GM12865 (cell line): ENCODE results near the gene SIK2.
"Not testable (repeated sequence)": the region's sequence is repeated elsewhere in the genome, so short reads cannot be mapped to it uniquely, and the experiment has no call there.

Experiments
- DNase-seq: peaks from one replicate; pipeline ENCODE4 v3.0.0; 2010; ENCODE audit warnings: low read depth
- H3K4me3 ChIP-seq: 2 replicates; pipeline ENCODE4 v1.5.1; 2011; ENCODE audit warnings: mild to moderate bottlenecking, low read depth, low read length, control low read depth
- TF ChIP-seq, protein P1 (sequence below): IDR thresholded peaks from 2 replicates; pipeline ENCODE4 v1.5.1; 2011; ENCODE audit warnings: low read length, control low read depth, low read depth, inconsistent platforms; ENCODE audit not compliant: insufficient read depth; ENCODE audit errors: missing control alignments

The SIK2 gene

DNA sequence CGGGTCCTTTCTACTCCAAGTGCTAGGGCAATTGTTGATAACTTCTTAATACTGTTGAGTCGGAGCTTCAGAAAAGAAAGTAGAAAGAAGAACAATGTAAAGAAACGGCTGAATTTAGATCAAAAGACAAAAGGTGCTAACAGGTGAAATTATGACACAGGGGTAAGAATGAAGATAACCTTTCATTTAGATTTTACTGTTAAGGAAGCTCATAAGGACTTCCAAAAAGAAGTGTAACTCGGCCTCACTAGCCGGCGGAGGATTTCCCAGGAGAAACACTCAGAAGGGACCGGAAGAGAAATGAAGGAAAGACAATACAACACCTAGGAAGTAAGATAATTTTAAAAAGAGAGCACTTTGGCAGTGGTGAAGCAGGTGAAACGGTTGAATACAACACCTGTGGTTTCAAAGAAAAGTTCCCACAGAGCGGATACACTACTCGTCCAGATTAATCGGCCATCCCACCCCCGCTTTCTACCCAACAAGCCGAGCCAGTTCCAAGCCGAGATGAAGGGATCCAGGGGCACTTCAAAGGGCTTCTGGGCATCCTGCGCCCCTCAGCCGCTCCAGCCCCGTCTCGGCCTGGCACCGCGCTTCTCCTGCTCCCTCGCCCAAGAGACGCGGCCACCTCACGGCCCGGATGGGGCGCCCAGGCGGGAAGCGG, 163.2 kb downstream of the SIK2 start:
- TF ChIP-seq, protein P1, sequence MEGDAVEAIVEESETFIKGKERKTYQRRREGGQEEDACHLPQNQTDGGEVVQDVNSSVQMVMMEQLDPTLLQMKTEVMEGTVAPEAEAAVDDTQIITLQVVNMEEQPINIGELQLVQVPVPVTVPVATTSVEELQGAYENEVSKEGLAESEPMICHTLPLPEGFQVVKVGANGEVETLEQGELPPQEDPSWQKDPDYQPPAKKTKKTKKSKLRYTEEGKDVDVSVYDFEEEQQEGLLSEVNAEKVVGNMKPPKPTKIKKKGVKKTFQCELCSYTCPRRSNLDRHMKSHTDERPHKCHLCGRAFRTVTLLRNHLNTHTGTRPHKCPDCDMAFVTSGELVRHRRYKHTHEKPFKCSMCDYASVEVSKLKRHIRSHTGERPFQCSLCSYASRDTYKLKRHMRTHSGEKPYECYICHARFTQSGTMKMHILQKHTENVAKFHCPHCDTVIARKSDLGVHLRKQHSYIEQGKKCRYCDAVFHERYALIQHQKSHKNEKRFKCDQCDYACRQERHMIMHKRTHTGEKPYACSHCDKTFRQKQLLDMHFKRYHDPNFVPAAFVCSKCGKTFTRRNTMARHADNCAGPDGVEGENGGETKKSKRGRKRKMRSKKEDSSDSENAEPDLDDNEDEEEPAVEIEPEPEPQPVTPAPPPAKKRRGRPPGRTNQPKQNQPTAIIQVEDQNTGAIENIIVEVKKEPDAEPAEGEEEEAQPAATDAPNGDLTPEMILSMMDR = no peak
- DNase-seq = no peak
- H3K4me3 ChIP-seq = peak overlapping the region; percentile 87

DNA sequence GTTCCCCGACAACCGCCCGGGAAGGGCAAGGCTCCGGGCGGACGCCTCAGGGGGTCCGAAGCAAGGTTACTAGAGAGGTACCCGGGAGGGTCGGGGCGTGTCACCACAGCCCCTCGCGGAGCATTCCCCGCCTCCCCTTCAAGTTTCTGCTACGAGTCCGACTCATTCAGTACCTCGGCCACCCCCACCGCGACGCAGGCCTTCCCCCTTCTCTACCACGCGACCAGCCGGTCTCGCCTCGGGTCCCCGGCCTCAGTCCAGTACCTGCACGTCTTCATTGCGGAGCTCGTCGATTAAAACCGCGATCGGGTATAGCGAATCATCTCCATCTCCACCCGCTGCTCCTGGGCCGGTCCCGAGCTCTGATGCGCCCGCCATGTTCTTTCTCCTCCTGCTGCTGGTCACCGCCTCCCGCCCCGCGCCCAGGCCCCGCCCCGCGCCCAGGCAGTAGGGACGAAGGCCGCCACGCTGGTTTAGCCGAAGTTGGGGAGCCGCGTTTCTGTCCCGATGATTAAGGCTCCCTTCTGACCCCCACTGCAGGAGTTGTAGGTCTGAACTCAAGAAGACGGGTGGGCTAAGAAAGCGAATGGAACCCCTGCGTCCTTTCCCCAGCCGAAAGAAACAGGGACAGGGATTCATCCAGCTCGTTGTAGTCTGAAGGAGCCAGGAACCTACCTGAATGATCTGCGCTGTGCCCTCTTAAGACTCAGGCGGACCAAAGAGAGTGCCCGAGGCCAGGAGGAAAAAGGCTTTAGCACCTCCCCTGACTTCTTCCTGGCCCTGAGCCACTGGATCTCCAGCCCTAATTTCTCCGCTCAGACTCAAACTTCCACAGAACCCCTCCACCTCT, 164.0 kb downstream of the SIK2 start, which contains the start of gene PPP2R1B:
Gene PPP2R1B (minus strand): TSS at position 406 of the 850 bp plus-strand sequence. CDS start 28 bp downstream, at position 378.
- peak; percentile 77 for DNase-seq
- H3K4me3 ChIP-seq = peak within 1 kb of the TSS; percentile 87
- TF ChIP-seq, protein P1 = no peak

DNA sequence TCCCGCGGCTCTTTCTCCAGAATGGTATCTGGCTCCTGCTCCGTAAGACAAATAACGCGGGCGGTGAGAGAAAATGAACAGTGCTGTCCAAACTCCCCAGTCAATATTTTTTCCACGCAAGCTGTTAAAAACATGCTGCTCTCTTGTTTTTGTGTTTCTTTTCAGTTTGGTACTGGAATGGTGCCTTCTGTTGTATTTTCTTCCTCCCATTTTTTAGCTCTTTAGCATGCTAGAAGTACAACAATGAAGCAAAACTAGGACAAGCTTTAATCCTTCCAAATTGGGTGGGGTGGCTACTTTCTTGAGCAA, 164.5 kb downstream of the SIK2 start:
- peak overlapping the region; percentile 87 for H3K4me3 ChIP-seq
- no peak for DNase-seq
- TF ChIP-seq, protein P1 = no peak

DNA sequence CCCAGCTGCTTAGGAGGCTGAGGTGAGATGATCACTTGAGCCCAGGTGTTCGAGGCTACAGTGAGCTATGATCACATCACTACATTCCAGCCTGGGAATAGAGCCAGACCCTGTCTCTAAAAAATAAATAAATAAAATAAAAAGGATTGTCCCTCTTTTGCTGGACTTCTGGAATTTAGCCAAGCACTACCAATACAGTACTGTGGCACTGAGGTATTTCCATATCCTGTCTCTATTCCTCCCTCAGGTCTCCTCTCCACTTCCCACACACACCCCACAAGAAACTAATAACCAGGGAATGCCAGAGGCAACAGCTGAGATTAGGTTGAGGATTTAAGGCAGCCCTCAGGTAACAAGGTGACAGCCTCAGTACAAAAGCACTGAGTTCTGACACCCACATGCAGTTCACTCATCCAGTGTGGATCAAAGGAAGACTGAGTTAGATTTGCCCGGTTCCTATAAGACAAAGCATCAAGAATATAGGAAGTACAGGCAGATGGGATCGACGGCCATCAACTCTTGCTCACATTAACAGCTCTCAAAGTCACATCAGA, 168.4 kb downstream of the SIK2 start:
- H3K4me3 ChIP-seq = no peak overlapping the region
- no peak for DNase-seq

DNA sequence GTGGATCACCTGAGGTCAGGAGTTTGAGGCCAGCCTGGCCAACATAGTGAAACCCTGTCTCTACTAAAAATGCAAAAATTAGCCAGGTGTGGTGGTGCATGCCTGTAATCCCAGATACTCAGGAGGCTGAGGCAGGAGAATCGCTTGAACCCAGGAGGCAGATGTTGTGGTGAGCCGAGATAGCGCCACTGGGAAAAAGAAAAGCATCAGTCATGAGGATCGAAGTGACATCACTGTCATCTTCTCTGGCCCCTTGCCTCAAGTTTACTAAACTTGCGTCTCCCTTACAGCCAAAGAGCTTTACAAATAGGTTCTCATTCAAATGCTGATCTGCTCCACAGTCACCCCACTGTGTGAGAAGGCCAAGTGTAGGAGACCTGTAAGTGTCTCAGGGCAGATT, 169.0 kb downstream of the SIK2 start:
- H3K4me3 ChIP-seq, DNase-seq: not testable (repeated sequence)

More for the DNA sequence above, 168.4 kb downstream of the SIK2 start:
- TF ChIP-seq, protein P1 = no peak

DNA sequence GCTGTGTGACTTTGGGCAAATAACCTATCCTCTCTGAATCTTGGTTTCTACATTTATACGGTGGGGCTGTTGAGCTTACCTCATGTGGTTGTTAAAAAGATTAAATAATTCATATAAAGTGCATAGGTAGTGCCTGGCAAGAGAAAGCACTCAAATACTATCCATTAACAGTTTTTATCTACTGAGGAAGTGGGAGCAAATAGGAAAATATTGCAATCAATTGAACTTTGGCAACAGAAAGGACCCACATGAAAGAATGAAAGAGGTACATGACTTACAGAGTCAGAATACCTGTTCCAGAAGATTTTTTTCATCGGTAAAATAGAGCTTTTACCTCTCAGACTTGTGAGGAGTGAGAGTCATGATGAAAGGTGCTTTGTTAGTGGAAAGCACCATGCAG, 170.3 kb downstream of the SIK2 start:
- TF ChIP-seq, protein P1 = no peak
- H3K4me3 ChIP-seq = no peak overlapping the region
- DNase-seq = no peak

DNA sequence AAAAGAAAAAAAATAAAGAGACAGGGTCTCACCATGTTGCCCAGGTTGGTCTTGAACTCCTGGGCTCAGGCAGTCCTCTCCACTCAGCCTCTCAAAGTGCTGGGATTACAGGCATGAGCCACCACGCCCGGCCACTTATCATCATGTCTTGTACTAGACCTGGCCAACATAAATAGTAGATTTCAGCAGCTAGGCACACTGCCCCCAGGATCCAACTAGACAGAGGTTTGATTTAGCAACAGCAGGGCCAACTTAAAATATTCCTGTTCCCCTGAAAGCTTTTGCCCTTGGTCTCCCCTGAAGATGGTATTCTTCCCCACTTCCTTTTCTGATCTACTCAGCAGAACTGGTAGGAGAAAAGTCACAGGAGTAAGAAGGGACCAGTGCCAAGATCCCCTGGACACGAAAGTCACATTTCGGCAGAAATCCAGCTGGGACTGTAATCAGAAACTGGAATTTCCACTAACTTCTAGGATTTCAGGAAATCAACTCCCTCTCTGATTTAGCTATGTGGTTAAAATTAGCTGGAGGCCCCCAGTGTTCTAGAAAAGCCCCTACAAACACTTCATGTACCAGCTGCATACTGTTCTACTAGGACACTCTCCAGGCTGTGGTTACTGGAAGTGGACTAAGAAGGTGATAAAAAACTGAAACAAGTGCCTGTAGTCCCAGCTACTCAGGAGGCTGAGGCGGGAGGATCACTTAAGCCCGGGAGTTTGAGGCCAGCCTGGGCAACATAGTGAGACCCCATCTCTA, 172.9 kb downstream of the SIK2 start:
- DNase-seq = no peak
- H3K4me3 ChIP-seq = no peak overlapping the region
- TF ChIP-seq, protein P1 = no peak
